ENCODE results near the gene PODN.
A peak's percentile ranks its signal among the peaks of the same experiment; 100 is the strongest.

Gene PODN

GRCh38 chr1:53057127-53057526 lies 4.9 kb upstream of the PODN start:
- DNase-seq = no peak

GRCh38 chr1:53060579-53060978 lies 1.4 kb upstream of the PODN start:
- DNase-seq = no peak

- DNase-seq = no peak
Measured at GRCh38 chr1:53061123-53061858, 722 bp upstream of the PODN start.

- DNase-seq = no peak
Measured at GRCh38 chr1:53062708-53063591, 937 bp downstream of the PODN start.

GRCh38 chr1:53063744-53064515 lies 1.9 kb downstream of the PODN start:
- no peak for DNase-seq

- no peak for DNase-seq
Measured at GRCh38 chr1:53065391-53065790, 3.4 kb downstream of the PODN start.

GRCh38 chr1:53066488-53066887 lies 4.5 kb downstream of the PODN start:
- DNase-seq = no peak

GRCh38 chr1:53066891-53067738 lies 5.1 kb downstream of the PODN start:
- no peak for DNase-seq

- no peak for DNase-seq
Measured at GRCh38 chr1:53067886-53068285, 5.9 kb downstream of the PODN start.

GRCh38 chr1:53068314-53069099 lies 6.5 kb downstream of the PODN start:
- no peak for DNase-seq

GRCh38 chr1:53069265-53069662 lies 7.3 kb downstream of the PODN start:
- DNase-seq = no peak

GRCh38 chr1:53069663-53070327 lies 7.8 kb downstream of the PODN start:
- no peak for DNase-seq

GRCh38 chr1:53070621-53071020 lies 8.6 kb downstream of the PODN start:
- no peak for DNase-seq

- no peak for DNase-seq
Measured at GRCh38 chr1:53071167-53071865, 9.3 kb downstream of the PODN start.

GRCh38 chr1:53071915-53072314 lies 9.9 kb downstream of the PODN start:
- DNase-seq = no peak

GRCh38 chr1:53073287-53073686 lies 11.3 kb downstream of the PODN start:
- no peak for DNase-seq

GRCh38 chr1:53073868-53074311 lies 11.9 kb downstream of the PODN start:
- DNase-seq = no peak

- no peak for DNase-seq
Measured at GRCh38 chr1:53074313-53075154, 12.5 kb downstream of the PODN start.

- DNase-seq = peak in 1 of 2 donors; percentile 3
Measured at GRCh38 chr1:53075206-53075605, 13.2 kb downstream of the PODN start.
